K562 (cell line): ENCODE data around the gene CRHR1. TPM values are rescaled to one million over a fixed set of nuclear protein-coding genes. Genes with fewer than 3 reads are reported as not detected.
A peak's percentile ranks its signal among the peaks of the same experiment; 100 is the strongest.

Source experiments
- C11orf30 ChIP-seq: fragments of 450-650 bp; IDR thresholded peaks from 2 replicates; pipeline ENCODE4 v1.6.1; 2016; ENCODE audit warnings: low read depth, mild to moderate bottlenecking
- MAFG ChIP-seq: fragments of 450-650 bp; conservative IDR thresholded peaks from 2 replicates; pipeline ENCODE4 v1.6.1; 2016; ENCODE audit warnings: missing genetic modification characterization, missing compliant biosample characterization
- MIER1 ChIP-seq: fragments of 450-650 bp; IDR thresholded peaks from 2 replicates; pipeline ENCODE4 v1.6.1; 2016; ENCODE audit warnings: antibody characterized with exemption, mild to moderate bottlenecking, low read depth
- NFIX ChIP-seq: fragments of 250-450 bp; sonication (Bioruptor Pico); IDR thresholded peaks from 2 replicates; pipeline ENCODE4 v1.4.0; 2020; ENCODE audit warnings: low read depth, mild to moderate bottlenecking, moderate library complexity
- NFYB ChIP-seq: IDR thresholded peaks from 2 replicates; pipeline ENCODE4 v1.6.1; 2011; ENCODE audit warnings: mild to moderate bottlenecking, moderate library complexity; ENCODE audit not compliant: insufficient read length; ENCODE audit errors: extremely low read depth
- POLR2AphosphoS5 ChIP-seq: IDR thresholded peaks from 2 replicates; pipeline ENCODE4 v1.6.1; 2011; ENCODE audit warnings: mild to moderate bottlenecking, low read depth, low read length, moderate library complexity; ENCODE audit not compliant: control insufficient read depth, insufficient read depth
- SIN3B ChIP-seq: fragments of 450-650 bp; IDR thresholded peaks from 2 replicates; pipeline ENCODE4 v1.6.1; 2017; ENCODE audit warnings: low read depth, mild to moderate bottlenecking, moderate library complexity
- SMC3 ChIP-seq: conservative IDR thresholded peaks from 2 replicates; pipeline ENCODE4 v1.6.1; 2011; ENCODE audit warnings: low read depth, low read length, improper control_type of control experiment; ENCODE audit not compliant: insufficient read depth
- TFAM ChIP-seq: fragments of 250-450 bp; sonication (Bioruptor Pico); conservative IDR thresholded peaks from 2 replicates; pipeline ENCODE4 v1.5.0; 2021; ENCODE audit warnings: mild to moderate bottlenecking, moderate library complexity
- ZNF766 ChIP-seq: fragments of 200-800 bp; sonication (Bioruptor generic); conservative IDR thresholded peaks from 2 replicates; pipeline ENCODE4 v1.6.1; 2016; ENCODE audit warnings: missing genetic modification characterization, missing compliant biosample characterization
- polyA plus RNA-seq, 8 experiments: library from polyadenylated mRNA; depleted of rRNA in 4 of 8; stranded (reverse) in 5 of 8; unstranded in 3 of 8; fragments of >200 nt; fragmentation: Nextera tagmentation in 2 of 8; fragmentation: Illumina TruSeq in 1 of 8; extraction: Ambion mirVana in 2 of 8; extraction: Trizol in 1 of 8; gene quantifications; 2 replicates each; pipeline versions ENCODE4 v1.2.1 to v1.2.3, GENCODE V29; 2011 to 2014; ENCODE audit warnings: inconsistent platforms in 1 of 8, missing spikeins in 1 of 8
- total RNA-seq, 7 experiments: library from RNA; depleted of rRNA in 6 of 7; stranded (reverse); fragments of >200 nt in 6 of 7; fragmentation: Illumina TruSeq in 2 of 7; extraction: Trizol in 2 of 7; gene quantifications; 2 replicates each; pipeline versions ENCODE4 v1.2.1 to v1.2.3, GENCODE V29; 2011 to 2021; ENCODE audit warnings: low replicate concordance in 1 of 7
- TF ChIP-seq, protein P1 (sequence below): fragments of 450-650 bp; IDR thresholded peaks from one replicate; pipeline ENCODE4 v1.6.1; 2018; ENCODE audit warnings: mild to moderate bottlenecking, moderate library complexity; ENCODE audit not compliant: partially characterized antibody
- TF ChIP-seq, protein P2 (sequence below), 2 experiments: fragments of 450-650 bp in 1 of 2; sonication (generic) in 1 of 2; formaldehyde crosslinking in 1 of 2; IDR thresholded peaks; 2 replicates each; pipeline versions ENCODE4 v1.7.1 to v1.9.0; 2016 to 2022; ENCODE audit warnings: inconsistent platforms in 1 of 2, mild to moderate bottlenecking in 1 of 2, missing genetic modification reagents in 1 of 2
- TF ChIP-seq, protein P3 (sequence below): sonication (generic); formaldehyde crosslinking; IDR thresholded peaks from 2 replicates; pipeline ENCODE4 v1.8.1; 2022; ENCODE audit warnings: missing genetic modification reagents
- TF ChIP-seq, protein P4 (sequence below), 2 experiments: fragments of 450-650 bp; conservative IDR thresholded peaks; 2 replicates each; pipeline ENCODE4 v1.6.1; 2017; ENCODE audit warnings: mild to moderate bottlenecking in 2 of 2, moderate library complexity in 2 of 2

Gene CRHR1
- total and polyA plus RNA-seq, 9 of the 15 experiments (the other 6 are each of a cell fraction or from before 2014, with no cell fraction given) = 0.05 TPM; not detected in 8

GRCh38 chr17:45735488-45735887, 48.6 kb upstream of the CRHR1 start (continued):
- TF ChIP-seq, protein P1, sequence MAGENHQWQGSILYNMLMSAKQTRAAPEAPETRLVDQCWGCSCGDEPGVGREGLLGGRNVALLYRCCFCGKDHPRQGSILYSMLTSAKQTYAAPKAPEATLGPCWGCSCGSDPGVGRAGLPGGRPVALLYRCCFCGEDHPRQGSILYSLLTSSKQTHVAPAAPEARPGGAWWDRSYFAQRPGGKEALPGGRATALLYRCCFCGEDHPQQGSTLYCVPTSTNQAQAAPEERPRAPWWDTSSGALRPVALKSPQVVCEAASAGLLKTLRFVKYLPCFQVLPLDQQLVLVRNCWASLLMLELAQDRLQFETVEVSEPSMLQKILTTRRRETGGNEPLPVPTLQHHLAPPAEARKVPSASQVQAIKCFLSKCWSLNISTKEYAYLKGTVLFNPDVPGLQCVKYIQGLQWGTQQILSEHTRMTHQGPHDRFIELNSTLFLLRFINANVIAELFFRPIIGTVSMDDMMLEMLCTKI = no peak
- TF ChIP-seq, protein P2, sequence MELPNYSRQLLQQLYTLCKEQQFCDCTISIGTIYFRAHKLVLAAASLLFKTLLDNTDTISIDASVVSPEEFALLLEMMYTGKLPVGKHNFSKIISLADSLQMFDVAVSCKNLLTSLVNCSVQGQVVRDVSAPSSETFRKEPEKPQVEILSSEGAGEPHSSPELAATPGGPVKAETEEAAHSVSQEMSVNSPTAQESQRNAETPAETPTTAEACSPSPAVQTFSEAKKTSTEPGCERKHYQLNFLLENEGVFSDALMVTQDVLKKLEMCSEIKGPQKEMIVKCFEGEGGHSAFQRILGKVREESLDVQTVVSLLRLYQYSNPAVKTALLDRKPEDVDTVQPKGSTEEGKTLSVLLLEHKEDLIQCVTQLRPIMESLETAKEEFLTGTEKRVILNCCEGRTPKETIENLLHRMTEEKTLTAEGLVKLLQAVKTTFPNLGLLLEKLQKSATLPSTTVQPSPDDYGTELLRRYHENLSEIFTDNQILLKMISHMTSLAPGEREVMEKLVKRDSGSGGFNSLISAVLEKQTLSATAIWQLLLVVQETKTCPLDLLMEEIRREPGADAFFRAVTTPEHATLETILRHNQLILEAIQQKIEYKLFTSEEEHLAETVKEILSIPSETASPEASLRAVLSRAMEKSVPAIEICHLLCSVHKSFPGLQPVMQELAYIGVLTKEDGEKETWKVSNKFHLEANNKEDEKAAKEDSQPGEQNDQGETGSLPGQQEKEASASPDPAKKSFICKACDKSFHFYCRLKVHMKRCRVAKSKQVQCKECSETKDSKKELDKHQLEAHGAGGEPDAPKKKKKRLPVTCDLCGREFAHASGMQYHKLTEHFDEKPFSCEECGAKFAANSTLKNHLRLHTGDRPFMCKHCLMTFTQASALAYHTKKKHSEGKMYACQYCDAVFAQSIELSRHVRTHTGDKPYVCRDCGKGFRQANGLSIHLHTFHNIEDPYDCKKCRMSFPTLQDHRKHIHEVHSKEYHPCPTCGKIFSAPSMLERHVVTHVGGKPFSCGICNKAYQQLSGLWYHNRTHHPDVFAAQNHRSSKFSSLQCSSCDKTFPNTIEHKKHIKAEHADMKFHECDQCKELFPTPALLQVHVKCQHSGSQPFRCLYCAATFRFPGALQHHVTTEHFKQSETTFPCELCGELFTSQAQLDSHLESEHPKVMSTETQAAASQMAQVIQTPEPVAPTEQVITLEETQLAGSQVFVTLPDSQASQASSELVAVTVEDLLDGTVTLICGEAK (IDR thresholded peaks at IDR 0.05) = no peak
- TF ChIP-seq, protein P2 (CRISPR knock-in tag; IDR thresholded peaks at IDR 0.05) = no peak
- no peak for TF ChIP-seq SMC3
- TF ChIP-seq MAFG (tag) = peak; percentile 37; the same call in 1 of the 2 replicates
- no peak for TF ChIP-seq NFIX (CRISPR knock-in tag)
- TF ChIP-seq ZNF766 = no peak
- no peak for TF ChIP-seq MIER1
- TF ChIP-seq NFYB = no peak
- peak; percentile 52 for TF ChIP-seq C11orf30
- TF ChIP-seq, protein P3, sequence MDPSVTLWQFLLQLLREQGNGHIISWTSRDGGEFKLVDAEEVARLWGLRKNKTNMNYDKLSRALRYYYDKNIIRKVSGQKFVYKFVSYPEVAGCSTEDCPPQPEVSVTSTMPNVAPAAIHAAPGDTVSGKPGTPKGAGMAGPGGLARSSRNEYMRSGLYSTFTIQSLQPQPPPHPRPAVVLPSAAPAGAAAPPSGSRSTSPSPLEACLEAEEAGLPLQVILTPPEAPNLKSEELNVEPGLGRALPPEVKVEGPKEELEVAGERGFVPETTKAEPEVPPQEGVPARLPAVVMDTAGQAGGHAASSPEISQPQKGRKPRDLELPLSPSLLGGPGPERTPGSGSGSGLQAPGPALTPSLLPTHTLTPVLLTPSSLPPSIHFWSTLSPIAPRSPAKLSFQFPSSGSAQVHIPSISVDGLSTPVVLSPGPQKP (CRISPR knock-in tag) = no peak
- TF ChIP-seq SIN3B = no peak
- TF ChIP-seq, protein P4, sequence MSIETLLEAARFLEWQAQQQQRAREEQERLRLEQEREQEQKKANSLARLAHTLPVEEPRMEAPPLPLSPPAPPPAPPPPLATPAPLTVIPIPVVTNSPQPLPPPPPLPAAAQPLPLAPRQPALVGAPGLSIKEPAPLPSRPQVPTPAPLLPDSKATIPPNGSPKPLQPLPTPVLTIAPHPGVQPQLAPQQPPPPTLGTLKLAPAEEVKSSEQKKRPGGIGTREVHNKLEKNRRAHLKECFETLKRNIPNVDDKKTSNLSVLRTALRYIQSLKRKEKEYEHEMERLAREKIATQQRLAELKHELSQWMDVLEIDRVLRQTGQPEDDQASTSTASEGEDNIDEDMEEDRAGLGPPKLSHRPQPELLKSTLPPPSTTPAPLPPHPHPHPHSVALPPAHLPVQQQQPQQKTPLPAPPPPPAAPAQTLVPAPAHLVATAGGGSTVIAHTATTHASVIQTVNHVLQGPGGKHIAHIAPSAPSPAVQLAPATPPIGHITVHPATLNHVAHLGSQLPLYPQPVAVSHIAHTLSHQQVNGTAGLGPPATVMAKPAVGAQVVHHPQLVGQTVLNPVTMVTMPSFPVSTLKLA (conservative IDR thresholded peaks at IDR 0.05) = no peak
- TF ChIP-seq TFAM (CRISPR knock-in tag) = no peak
- TF ChIP-seq POLR2AphosphoS5 = no peak
